Stimulated activated CD8-positive, alpha-beta memory T cell treated with anti-CD3 and anti-CD28 coated beads, Interleukin-7, amount 100 ng/mL, for 4 hours (primary cell): ENCODE results near the gene PCDHA9.
"Not testable (repeated sequence)": the region's sequence is repeated elsewhere in the genome, so short reads cannot be mapped to it uniquely, and the experiment has no call there.

Experiments
- DNase-seq, 2 donors: peaks; one replicate each; pipeline ENCODE4 v3.0.0-alpha.2; 2020; ENCODE audit warnings: low read depth in 2 of 2

PCDHA9 gene

GRCh38 chr5:140848139-140849102 lies at the start of gene PCDHA9:
Gene PCDHA9, plus strand, starts transcription at chr5:140848382. Its CDS starts 114 bp downstream, at chr5:140848496.
- not testable (repeated sequence) for DNase-seq

- no peak for DNase-seq
Measured at GRCh38 chr5:140800816-140801493, 47.2 kb upstream of the PCDHA9 start, which contains the start of gene PCDHA3. Gene PCDHA3, plus strand, starts transcription at chr5:140801057.

GRCh38 chr5:140801494-140801841 lies 46.7 kb upstream of the PCDHA9 start:
- no peak for DNase-seq

- not testable (repeated sequence) for DNase-seq
Measured at GRCh38 chr5:140802381-140802780, 45.8 kb upstream of the PCDHA9 start.

GRCh38 chr5:140802781-140803271 lies 45.4 kb upstream of the PCDHA9 start:
- DNase-seq = no peak

GRCh38 chr5:140806834-140807775 lies 41.1 kb upstream of the PCDHA9 start, which contains the start of gene PCDHA4:
Gene PCDHA4, plus strand, starts transcription at chr5:140807068.
- no peak for DNase-seq

GRCh38 chr5:140808241-140808888 lies 39.8 kb upstream of the PCDHA9 start:
- not testable (repeated sequence) for DNase-seq

GRCh38 chr5:140808889-140809291 lies 39.3 kb upstream of the PCDHA9 start:
- no peak for DNase-seq

- DNase-seq = no peak
Measured at GRCh38 chr5:140821375-140822280, 26.6 kb upstream of the PCDHA9 start, which contains the start of gene PCDHA5. Gene PCDHA5, plus strand, starts transcription at chr5:140821613.

- no peak for DNase-seq
Measured at GRCh38 chr5:140822281-140822629, 25.9 kb upstream of the PCDHA9 start.

GRCh38 chr5:140822969-140823368 lies 25.2 kb upstream of the PCDHA9 start:
- not testable (repeated sequence) for DNase-seq

GRCh38 chr5:140823475-140823874 lies 24.7 kb upstream of the PCDHA9 start:
- no peak for DNase-seq

GRCh38 chr5:140827704-140828361 lies 20.3 kb upstream of the PCDHA9 start, which contains the start of gene PCDHA6:
Gene PCDHA6, plus strand, starts transcription at chr5:140827960. Its CDS starts 132 bp downstream, at chr5:140828092.
- DNase-seq = no peak

GRCh38 chr5:140828362-140828737 lies 19.8 kb upstream of the PCDHA9 start:
- no peak for DNase-seq

- DNase-seq = not testable (repeated sequence)
Measured at GRCh38 chr5:140829511-140830501, 18.4 kb upstream of the PCDHA9 start.

GRCh38 chr5:140833993-140834392 lies 14.2 kb upstream of the PCDHA9 start, which contains the start of gene PCDHA7:
Gene PCDHA7, plus strand, starts transcription at chr5:140834269. Its CDS starts 115 bp downstream, at chr5:140834384.
- no peak for DNase-seq

GRCh38 chr5:140834439-140835008 lies 13.7 kb upstream of the PCDHA9 start:
- DNase-seq = not testable (repeated sequence)
